Loucy (cell line): ENCODE measurements around the gene NIM1K.

Experiments used
- H2AFZ ChIP-seq: fragments of 200-600 bp; sonication (generic); 2 replicates; pipeline ENCODE4 v1.6.0; 2016; ENCODE audit warnings: antibody characterized with exemption, mild to moderate bottlenecking, low read length, moderate library complexity
- H3F3A ChIP-seq: fragments of 200-600 bp; 2 replicates; pipeline ENCODE4 v1.6.0; 2016; ENCODE audit warnings: antibody characterized with exemption, low read depth, mild to moderate bottlenecking
- H3K27me3 ChIP-seq: fragments of 200-600 bp; sonication (generic); 2 replicates; pipeline ENCODE4 v1.6.1; 2014; ENCODE audit warnings: low read length, mild to moderate bottlenecking; ENCODE audit not compliant: insufficient read depth, poor library complexity, severe bottlenecking
- H3K36me3 ChIP-seq: fragments of 200-600 bp; sonication (generic); 2 replicates; pipeline ENCODE4 v1.6.1; 2016; ENCODE audit warnings: low read length; ENCODE audit not compliant: insufficient read depth
- H3K4me1 ChIP-seq: fragments of 200-600 bp; sonication (generic); 2 replicates; pipeline ENCODE4 v1.5.1; 2014; ENCODE audit warnings: low read length, mild to moderate bottlenecking; ENCODE audit not compliant: insufficient read depth, poor library complexity, severe bottlenecking
- H3K4me2 ChIP-seq: fragments of 200-600 bp; sonication (generic); 2 replicates; pipeline ENCODE4 v1.6.0; 2014; ENCODE audit warnings: antibody characterized with exemption, low read length, low read depth, mild to moderate bottlenecking; ENCODE audit not compliant: poor library complexity, severe bottlenecking
- H3K4me3 ChIP-seq: fragments of 200-600 bp; sonication (generic); 2 replicates; pipeline ENCODE4 v1.5.1; 2014; ENCODE audit warnings: low read length, mild to moderate bottlenecking, mixed read lengths; ENCODE audit not compliant: poor library complexity, severe bottlenecking
- H3K79me2 ChIP-seq: fragments of 200-600 bp; sonication (generic); 2 replicates; pipeline ENCODE4 v1.6.1; 2014; ENCODE audit warnings: low read length; ENCODE audit not compliant: insufficient read depth
- H3K9ac ChIP-seq: fragments of 200-600 bp; sonication (generic); 2 replicates; pipeline ENCODE4 v1.6.0; 2014; ENCODE audit warnings: mild to moderate bottlenecking, low read depth, low read length, moderate library complexity; ENCODE audit not compliant: poor library complexity, severe bottlenecking
- H3K9me2 ChIP-seq: fragments of 200-600 bp; sonication (generic); replicated peaks from 2 replicates; pipeline ENCODE4 v1.6.1; 2016; ENCODE audit warnings: low read depth, low read length, mixed read lengths
- H3K9me3 ChIP-seq: fragments of 200-600 bp; sonication (generic); 2 replicates; pipeline ENCODE4 v1.6.1; 2014; ENCODE audit warnings: mild to moderate bottlenecking, antibody characterized with exemption, low read length, low read depth; ENCODE audit not compliant: insufficient read depth
- H4K20me1 ChIP-seq: fragments of 200-600 bp; sonication (generic); 2 replicates; pipeline ENCODE4 v1.6.0; 2014; ENCODE audit warnings: antibody characterized with exemption, low read length, mild to moderate bottlenecking; ENCODE audit not compliant: insufficient read depth, poor library complexity, severe bottlenecking
- EZH2phosphoT487 ChIP-seq: fragments of 200-600 bp; IDR thresholded peaks from 2 replicates; pipeline ENCODE4 v1.6.1; 2018; ENCODE audit warnings: antibody characterized with exemption, mild to moderate bottlenecking, moderate library complexity, borderline replicate concordance
- TF ChIP-seq, protein P1 (sequence below): fragments of 200-600 bp; sonication (generic); conservative IDR thresholded peaks from 2 replicates; pipeline ENCODE4 v1.5.1; 2014; ENCODE audit warnings: mild to moderate bottlenecking, antibody characterized with exemption, low read length

NIM1K gene

DNA sequence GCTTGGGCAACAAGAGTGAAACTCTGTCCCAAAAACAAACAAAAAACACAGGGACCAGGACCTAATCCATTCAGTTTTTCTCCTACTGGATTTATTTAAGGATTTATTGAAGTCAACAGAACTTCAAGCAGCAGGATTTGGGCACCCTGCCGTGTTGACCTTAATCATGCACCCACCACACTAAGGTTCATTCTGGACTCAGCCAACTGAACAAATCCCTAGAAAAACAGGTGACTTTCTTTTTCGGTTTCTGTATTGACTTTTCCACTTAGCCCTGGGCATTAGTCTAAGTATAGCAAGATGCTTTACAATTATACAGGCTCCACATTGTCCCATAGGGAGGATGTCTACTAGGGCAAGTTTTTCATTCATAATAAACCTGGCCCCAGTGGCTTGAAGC lies 41.3 kb upstream of the NIM1K start:
- Histone ChIP-seq H3K36me3 (peaks cover 71% of the 10 kb centered on the region; the same call in 1 of the 2 replicates), H3K4me2 (no peak overlapping the region), H3K9ac (no peak overlapping the region), H3K9me2 (no peaks in the 10 kb centered on the region), H3K9me3 (no peaks in the 10 kb centered on the region), H2AFZ (no peak overlapping the region), H3K79me2 (peaks cover 91% of the 10 kb centered on the region), H4K20me1 (peaks cover 30% of the 10 kb centered on the region), H3K27me3 (no peaks in the 10 kb centered on the region), H3K4me1 (no peaks in the 10 kb centered on the region), H3F3A (no peaks in the 10 kb centered on the region), H3K4me3 (no peak overlapping the region)
- no peak for TF ChIP-seq EZH2phosphoT487
- TF ChIP-seq, protein P1, sequence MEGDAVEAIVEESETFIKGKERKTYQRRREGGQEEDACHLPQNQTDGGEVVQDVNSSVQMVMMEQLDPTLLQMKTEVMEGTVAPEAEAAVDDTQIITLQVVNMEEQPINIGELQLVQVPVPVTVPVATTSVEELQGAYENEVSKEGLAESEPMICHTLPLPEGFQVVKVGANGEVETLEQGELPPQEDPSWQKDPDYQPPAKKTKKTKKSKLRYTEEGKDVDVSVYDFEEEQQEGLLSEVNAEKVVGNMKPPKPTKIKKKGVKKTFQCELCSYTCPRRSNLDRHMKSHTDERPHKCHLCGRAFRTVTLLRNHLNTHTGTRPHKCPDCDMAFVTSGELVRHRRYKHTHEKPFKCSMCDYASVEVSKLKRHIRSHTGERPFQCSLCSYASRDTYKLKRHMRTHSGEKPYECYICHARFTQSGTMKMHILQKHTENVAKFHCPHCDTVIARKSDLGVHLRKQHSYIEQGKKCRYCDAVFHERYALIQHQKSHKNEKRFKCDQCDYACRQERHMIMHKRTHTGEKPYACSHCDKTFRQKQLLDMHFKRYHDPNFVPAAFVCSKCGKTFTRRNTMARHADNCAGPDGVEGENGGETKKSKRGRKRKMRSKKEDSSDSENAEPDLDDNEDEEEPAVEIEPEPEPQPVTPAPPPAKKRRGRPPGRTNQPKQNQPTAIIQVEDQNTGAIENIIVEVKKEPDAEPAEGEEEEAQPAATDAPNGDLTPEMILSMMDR = no peak

DNA sequence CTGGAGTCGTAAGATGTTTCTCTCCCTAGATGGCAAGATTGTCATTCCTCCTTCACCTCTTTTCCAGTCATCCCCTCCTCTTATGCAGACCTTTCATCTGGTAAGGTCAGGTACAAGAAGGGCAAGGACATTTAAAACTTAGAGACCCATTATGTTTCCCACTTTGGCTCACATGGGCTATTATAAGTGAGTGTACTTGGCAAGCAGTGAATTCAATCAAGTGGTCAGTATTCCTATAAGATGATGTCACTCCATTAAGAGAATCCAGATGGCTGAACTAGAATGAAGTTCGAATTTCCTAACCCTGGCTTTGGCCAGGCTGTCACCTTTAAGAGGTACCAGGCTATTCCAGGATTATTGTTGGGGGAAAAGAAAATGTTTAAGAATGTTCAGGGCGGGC lies 39.1 kb upstream of the NIM1K start:
- Histone ChIP-seq H3K79me2 (peaks cover 95% of the 10 kb centered on the region), H3K4me3 (no peak overlapping the region), H2AFZ (no peak overlapping the region), H3K4me2 (no peak overlapping the region), H3K4me1 (no peaks in the 10 kb centered on the region), H3K9me2 (no peaks in the 10 kb centered on the region), H3K9ac (no peak overlapping the region), H3K9me3 (no peaks in the 10 kb centered on the region), H3K27me3 (no peaks in the 10 kb centered on the region), H3K36me3 (peaks cover 78% of the 10 kb centered on the region; the same call in 1 of the 2 replicates), H4K20me1 (peaks cover 31% of the 10 kb centered on the region), H3F3A (no peaks in the 10 kb centered on the region)
- TF ChIP-seq, protein P1 = no peak
- TF ChIP-seq EZH2phosphoT487 = no peak

DNA sequence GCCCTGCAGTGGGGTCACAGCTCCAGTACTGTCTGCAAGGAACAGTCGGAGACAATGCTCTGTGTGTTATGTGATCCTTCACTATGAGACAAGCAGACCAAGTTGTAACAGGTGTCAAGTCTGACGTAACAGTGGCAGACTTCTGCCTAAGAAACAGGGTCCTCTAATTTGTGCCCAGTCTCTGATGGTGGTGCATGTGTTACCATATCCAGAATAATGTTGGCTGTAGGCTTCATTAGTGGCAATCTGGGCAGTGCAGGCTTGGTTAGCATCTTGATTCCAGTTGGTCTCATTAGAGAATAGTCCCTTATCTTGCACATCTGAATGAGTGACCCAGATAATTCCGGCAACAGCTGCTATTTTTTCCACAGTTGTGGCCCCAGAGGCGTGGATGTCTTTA lies 37.6 kb upstream of the NIM1K start:
- Histone ChIP-seq H4K20me1 (peaks cover 22% of the 10 kb centered on the region), H3K27me3 (no peaks in the 10 kb centered on the region), H3K79me2 (peaks cover 84% of the 10 kb centered on the region), H3K4me1 (no peaks in the 10 kb centered on the region), H3F3A (no peaks in the 10 kb centered on the region), H3K9me3 (no peaks in the 10 kb centered on the region), H3K9ac (no peak overlapping the region), H3K4me2 (no peak overlapping the region), H3K36me3 (peaks cover 76% of the 10 kb centered on the region; the same call in 1 of the 2 replicates), H3K9me2 (no peaks in the 10 kb centered on the region), H2AFZ (no peak overlapping the region), H3K4me3 (no peak overlapping the region)
- no peak for TF ChIP-seq EZH2phosphoT487
- TF ChIP-seq, protein P1 = no peak
